Measurements from ENCODE around the gene ST3GAL3.

- TF ChIP-seq, protein P1, sequence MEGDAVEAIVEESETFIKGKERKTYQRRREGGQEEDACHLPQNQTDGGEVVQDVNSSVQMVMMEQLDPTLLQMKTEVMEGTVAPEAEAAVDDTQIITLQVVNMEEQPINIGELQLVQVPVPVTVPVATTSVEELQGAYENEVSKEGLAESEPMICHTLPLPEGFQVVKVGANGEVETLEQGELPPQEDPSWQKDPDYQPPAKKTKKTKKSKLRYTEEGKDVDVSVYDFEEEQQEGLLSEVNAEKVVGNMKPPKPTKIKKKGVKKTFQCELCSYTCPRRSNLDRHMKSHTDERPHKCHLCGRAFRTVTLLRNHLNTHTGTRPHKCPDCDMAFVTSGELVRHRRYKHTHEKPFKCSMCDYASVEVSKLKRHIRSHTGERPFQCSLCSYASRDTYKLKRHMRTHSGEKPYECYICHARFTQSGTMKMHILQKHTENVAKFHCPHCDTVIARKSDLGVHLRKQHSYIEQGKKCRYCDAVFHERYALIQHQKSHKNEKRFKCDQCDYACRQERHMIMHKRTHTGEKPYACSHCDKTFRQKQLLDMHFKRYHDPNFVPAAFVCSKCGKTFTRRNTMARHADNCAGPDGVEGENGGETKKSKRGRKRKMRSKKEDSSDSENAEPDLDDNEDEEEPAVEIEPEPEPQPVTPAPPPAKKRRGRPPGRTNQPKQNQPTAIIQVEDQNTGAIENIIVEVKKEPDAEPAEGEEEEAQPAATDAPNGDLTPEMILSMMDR (IDR thresholded peaks at IDR 0.05): no peak
- TF ChIP-seq POLR2A (IDR thresholded peaks at IDR 0.05): no peak
Observed at GRCh38 chr1:43963006-43963405, 255.7 kb downstream of the ST3GAL3 start.

Measured in Peyer's patch (tissue), 4 donors.